Measurements from ENCODE around the gene PAX8. TPM values are rescaled to one million over a fixed set of nuclear protein-coding genes. Genes with fewer than 3 reads are reported as not detected.

PAX8 gene
- polyA plus RNA-seq, 1 of the 3 experiments (the other 2 are of a cell fraction), result 0.23 TPM

- CTCF ChIA-PET, result interaction anchor here (0.9 to 1.6 kb wide), 4 partner anchors 28 to 113 kb away, joined by 3 to 6 read pairs (median 4); no protein-coding TSS in a partner anchor
These were observed 1.8 kb downstream of the PAX8 start for GRCh38 chr2:113276761-113277425.

GRCh38 chr2:113276216-113276760 is 2.4 kb downstream of the PAX8 start:
- WGBS (ENCODE audit: low lambda C conversion rate), result 32% methylated on average over 18 of the region's 18 CpGs
- CTCF ChIA-PET, result interaction anchor here (0.9 to 1.4 kb wide), 4 partner anchors 77 to 138 kb away, joined by 3 to 5 read pairs (median 3); no protein-coding TSS in a partner anchor
- H3K27me3 ChIP-seq (ENCODE audit: insufficient read depth), result peaks cover 74% of the 10 kb centered on the region
- TF ChIP-seq MAX (IDR thresholded peaks at IDR 0.05; ENCODE audit: low read depth) (no peak), MEF2A (IDR thresholded peaks at IDR 0.05; ENCODE audit: borderline replicate concordance, low read depth) (no peak), CHD2 (IDR thresholded peaks at IDR 0.05; ENCODE audit: low read length, partially characterized antibody) (no peak), ZBTB33 (IDR thresholded peaks at IDR 0.05; ENCODE audit: borderline replicate concordance, low read depth) (no peak), TEAD4 (IDR thresholded peaks at IDR 0.05; ENCODE audit: borderline replicate concordance, insufficient read depth) (no peak), ELF1 (IDR thresholded peaks at IDR 0.05) (no peak), FOXM1 (IDR thresholded peaks at IDR 0.05; ENCODE audit: low read depth) (no peak), FOXJ3 (CRISPR knock-in tag; IDR thresholded peaks at IDR 0.05) (no peak), PBX3 (IDR thresholded peaks at IDR 0.05) (no peak), RAD21 (IDR thresholded peaks at IDR 0.05; ENCODE audit: low read length) (no peak)

More at GRCh38 chr2:113276761-113277425, 1.8 kb downstream of the PAX8 start:
- Histone ChIP-seq H2AFZ (ENCODE audit: low read depth) (no peak overlapping the region), H3K4me3 (ENCODE audit: low read depth in 2 of 2, low read length in 1 of 2) (no peak overlapping the region), H3K27ac (ENCODE audit: low read depth in 2 of 2, low read length in 1 of 2) (no peak overlapping the region), H3K4me2 (no peak overlapping the region), H3F3A (replicated peaks; ENCODE audit: insufficient read depth) (peaks cover 3% of the 10 kb centered on the region), H3K9me2 (no peaks in the 10 kb centered on the region), H3K9me3 (no peaks in the 10 kb centered on the region), H3K27me3 (ENCODE audit: insufficient read depth) (peaks cover 68% of the 10 kb centered on the region), H3K79me2 (ENCODE audit: insufficient read depth) (no peaks in the 10 kb centered on the region), H4K20me1 (ENCODE audit: insufficient read depth) (no peaks in the 10 kb centered on the region), H3K9ac (no peak overlapping the region), H3K36me3 (replicated peaks in 1 of 2; ENCODE audit: control insufficient read depth in 1 of 2, insufficient read depth in 2 of 2, low read length in 1 of 2) (no peaks in the 10 kb centered on the region), H3K4me1 (ENCODE audit: control insufficient read depth in 1 of 2, insufficient read depth in 2 of 2, low read depth in 1 of 2, low read length in 1 of 2) (no peaks in the 10 kb centered on the region)
- TF ChIP-seq SIN3A (IDR thresholded peaks at IDR 0.05; ENCODE audit: borderline replicate concordance, low read depth, low read length), result no peak
- TF ChIP-seq REST (IDR thresholded peaks at IDR 0.05; ENCODE audit: low read depth, low read length), result no peak
- no peak for DNase-seq
- POLR2A ChIA-PET, result no interaction called here
- WGBS (ENCODE audit: low lambda C conversion rate), result 19% methylated on average over 12 of the region's 41 CpGs

More at GRCh38 chr2:113276216-113276760, 2.4 kb downstream of the PAX8 start:
- DNase-seq, result no peak
- H3K4me3 ChIP-seq (ENCODE audit: low read depth in 2 of 2, low read length in 1 of 2), result no peak overlapping the region
- H4K20me1 ChIP-seq (ENCODE audit: insufficient read depth), result no peaks in the 10 kb centered on the region
- H3K9me2 ChIP-seq, result no peaks in the 10 kb centered on the region
- H3K9me3 ChIP-seq, result no peaks in the 10 kb centered on the region
- H3K27ac ChIP-seq (ENCODE audit: low read depth in 2 of 2, low read length in 1 of 2), result no peak overlapping the region
- no peaks in the 10 kb centered on the region for H3K36me3 ChIP-seq (replicated peaks in 1 of 2; ENCODE audit: control insufficient read depth in 1 of 2, insufficient read depth in 2 of 2, low read length in 1 of 2)
- no peaks in the 10 kb centered on the region for H3F3A ChIP-seq (replicated peaks; ENCODE audit: insufficient read depth)
- H3K9ac ChIP-seq, result no peak overlapping the region
- POLR2A ChIA-PET, result no interaction called here
- no peak overlapping the region for H2AFZ ChIP-seq (ENCODE audit: low read depth)
- H3K79me2 ChIP-seq (ENCODE audit: insufficient read depth), result no peaks in the 10 kb centered on the region
- no peak overlapping the region for H3K4me2 ChIP-seq
- no peaks in the 10 kb centered on the region for H3K4me1 ChIP-seq (ENCODE audit: control insufficient read depth in 1 of 2, insufficient read depth in 2 of 2, low read depth in 1 of 2, low read length in 1 of 2)
